Suppressor macrophage treated with lipopolysaccharide for 1 hour (primary cell): ENCODE data around the gene HES3.

Source experiments
- DNase-seq, 3 donors: peaks; one replicate each; pipeline ENCODE4 v3.0.0-alpha.2; 2020 to 2022

HES3 gene

DNA sequence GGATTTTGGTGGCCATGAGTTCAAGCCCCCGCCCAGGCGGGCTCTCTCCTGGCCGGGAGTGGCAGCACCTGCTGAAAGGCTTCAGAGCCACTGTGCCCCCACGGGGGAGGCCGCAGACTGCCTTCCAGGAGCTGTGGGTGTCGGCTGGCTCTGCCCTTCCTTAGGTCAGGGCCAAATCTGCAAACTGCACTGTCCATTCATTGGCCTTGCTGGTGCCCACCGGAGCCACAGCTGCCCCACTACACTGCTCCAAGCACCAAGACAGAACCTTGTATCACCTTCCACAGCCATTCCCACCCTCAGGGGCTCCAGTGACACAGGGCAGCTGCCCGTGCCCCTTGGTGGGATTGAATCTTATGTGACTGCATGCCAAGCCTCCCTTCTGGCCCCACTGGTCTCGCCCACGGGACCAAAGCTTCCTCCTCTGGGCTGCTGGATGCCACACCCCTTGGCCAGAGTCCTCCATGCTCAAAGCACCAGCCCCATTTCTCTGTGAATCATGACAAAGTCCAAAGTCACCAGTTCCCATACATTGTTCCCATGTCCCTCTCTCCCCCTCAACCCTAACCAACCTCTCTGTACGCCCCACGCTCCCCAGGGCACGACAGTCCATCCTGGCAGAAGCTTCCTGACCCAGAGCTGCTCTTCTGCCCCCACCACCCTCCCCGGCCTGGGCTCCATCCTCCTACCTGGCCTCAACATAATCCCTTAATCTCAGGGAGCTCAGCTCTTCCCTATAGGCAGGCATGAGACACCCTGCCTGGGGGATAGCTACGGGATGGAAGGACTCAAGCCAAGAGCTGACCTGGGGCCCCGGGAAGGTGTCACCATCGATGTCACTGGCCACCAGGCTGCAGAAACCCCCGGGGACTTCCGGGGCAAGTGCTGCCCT is 37.8 kb downstream of the HES3 start:
- DNase-seq = peak in 2 of 3 donors; percentile 25 to 45

DNA sequence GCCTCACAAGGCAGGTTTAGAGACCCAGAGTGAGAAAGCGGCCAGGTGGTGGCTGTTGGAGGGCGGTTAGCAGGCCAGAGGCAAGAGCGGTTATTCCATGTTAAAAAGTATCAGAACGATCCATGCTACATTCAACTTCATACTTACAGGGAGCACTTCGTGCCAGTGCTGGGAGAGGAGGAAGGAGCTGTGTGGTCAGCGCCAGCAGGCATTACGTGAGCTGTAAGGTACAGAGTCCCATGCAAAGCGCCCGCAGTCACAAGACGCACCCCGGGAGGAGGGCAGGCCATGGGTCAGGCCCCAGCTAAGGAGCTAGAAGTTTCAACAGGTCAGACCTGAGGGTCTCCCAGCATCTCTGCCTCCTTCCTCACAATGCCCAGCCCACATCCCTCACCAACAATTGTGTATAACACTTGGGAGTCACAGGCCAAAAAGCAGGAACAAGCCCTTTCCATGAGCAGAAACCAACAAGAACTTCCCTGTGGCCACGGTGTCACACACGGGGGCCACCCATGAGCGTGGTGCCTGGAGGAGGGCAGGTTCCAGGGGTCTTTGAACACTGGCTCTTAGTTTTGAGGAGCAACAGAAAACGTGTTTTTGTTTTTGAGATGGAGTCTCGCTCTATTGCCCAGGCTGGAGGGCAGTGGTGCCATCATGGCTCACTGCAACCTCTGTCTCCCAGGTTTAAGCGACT is 38.7 kb downstream of the HES3 start:
- no peak for DNase-seq

DNA sequence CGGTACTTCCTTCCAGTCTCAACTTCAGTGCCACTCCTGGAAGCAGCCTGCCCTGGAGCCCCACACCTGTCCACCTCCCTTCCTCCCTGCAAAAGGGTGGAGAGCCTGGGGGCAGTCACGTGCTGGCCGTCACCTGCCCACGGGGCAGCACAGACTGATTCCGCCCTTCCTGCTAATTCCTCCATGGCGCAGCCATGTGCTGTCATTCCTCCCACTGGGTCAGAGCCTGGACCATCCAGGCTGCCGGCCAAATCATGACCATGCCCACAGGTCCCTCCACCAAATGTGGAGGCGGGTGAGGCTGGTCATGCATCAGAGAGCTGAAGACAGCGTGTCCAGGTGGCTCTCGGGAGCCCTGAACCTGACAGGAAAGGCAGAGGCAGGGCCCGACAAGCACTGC is 41.4 kb downstream of the HES3 start:
- DNase-seq = no peak

DNA sequence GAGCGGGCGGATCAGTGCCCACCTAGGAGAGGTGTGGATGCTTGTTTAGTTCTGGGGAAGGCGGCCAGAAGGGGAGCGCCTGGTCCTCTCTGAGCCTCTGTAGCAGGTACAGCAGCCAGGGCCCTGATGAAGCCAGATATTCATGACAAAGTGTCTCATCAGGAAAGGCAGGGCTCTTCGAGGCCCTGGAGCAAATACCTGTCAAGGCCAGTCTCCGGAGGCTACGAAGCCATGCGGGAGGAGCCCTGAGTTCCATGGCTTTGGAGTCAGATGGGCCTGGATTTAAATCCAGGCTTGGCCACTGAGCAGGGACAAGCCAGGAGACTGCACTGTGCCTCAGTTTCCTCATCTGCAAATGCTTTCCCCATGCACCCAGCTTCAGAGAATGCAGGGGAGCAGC is 42.3 kb downstream of the HES3 start:
- DNase-seq = no peak

DNA sequence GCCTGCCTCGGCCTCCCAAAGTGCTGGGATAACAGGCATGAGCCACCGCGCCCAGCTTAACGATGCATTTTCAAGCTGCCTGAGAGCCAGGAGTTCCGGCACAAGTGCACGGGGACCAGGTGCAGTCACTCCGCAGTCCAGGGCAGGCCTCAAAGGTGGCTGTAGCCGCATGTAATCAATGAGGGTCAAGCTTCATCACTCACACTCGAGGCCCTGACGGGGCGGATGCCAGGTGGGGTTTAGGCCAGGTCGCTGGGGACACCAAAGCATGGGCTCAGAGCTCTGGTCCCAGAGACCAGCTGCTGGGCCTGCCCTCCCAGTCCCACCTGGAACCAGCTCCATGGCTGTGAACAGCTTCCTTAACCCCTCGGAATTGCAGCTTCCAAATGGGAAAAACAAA is 43.0 kb downstream of the HES3 start:
- DNase-seq = no peak

DNA sequence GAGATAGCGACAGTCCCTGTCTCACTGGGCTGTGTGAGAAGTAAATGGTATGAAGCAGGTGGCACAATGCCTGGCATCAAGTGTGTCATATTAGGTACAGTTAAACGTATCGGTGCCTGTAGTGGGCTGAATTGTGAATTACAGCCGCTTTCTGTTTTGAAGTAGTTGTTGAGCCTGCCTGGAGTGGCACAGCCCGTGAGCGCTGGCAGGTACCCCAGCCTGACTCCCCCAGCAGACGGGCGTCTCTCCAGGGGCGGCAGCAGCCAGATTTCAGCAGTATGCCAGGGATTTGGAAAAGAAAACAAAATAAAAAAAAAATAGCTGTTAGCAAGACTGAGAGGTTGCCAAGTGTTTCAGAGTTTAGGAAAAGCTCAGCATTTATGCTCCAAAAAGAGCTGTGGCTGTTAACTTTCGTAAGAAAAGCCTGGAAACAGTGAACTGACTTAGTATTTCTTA is 43.5 kb downstream of the HES3 start:
- no peak for DNase-seq

DNA sequence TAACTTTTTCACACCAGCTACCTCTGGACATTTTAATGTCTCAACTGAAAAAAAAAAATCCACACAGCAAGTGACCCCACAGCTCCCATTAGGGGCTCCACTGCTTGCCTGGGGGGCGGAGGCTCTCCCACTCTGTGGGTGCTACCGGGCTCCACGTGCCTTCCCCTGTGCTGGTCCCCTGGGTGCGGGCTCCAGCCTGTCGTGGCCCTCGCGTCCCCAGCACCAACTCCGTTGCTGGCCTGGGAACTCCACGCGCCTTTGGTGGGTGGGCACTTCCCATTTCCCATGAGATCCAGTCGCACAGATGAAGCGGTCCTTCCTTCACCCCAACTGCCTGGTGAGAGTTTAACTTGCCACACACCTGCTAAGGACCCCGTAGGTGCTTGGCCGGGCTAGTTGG is 44.0 kb downstream of the HES3 start:
- DNase-seq = no peak

DNA sequence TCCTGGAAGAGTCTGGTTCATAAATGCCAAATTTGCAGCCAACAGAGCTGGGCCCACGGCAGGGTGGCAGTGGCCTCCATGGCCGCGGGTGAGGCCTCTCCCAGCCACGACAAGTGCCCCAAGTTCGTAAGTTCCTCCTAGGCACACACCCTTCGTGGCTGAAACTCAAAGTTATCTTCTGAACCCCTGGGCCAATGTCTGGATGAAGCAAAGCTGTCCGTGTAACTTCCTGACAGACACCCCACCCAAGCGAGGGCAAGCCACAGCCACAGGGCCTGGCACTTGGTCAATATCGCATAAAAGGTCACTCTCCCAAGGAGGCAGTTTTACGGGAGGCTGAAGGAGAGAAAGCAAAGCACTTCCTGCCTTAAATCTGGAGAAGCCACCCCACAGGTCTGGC is 44.7 kb downstream of the HES3 start:
- DNase-seq = no peak

DNA sequence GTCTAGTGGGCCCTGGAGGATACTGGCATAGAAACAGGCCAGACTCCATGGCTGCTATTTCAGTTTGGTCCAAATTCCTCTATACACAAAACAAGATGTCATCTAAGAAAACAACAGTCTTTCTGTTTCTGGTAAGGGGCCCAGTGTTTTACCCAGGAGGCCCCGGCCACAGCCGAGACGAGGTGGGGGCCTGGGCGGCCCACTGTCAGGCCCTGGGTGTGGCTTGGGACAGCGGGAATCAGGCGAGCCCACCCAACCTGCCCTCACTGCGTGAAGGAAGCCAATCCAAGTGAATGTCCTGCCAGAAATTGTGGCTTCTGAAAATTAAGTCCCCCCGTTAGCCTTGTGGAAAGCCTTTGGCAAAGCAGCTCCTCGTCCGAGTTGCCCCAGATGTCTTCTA is 48.1 kb downstream of the HES3 start:
- DNase-seq = no peak

DNA sequence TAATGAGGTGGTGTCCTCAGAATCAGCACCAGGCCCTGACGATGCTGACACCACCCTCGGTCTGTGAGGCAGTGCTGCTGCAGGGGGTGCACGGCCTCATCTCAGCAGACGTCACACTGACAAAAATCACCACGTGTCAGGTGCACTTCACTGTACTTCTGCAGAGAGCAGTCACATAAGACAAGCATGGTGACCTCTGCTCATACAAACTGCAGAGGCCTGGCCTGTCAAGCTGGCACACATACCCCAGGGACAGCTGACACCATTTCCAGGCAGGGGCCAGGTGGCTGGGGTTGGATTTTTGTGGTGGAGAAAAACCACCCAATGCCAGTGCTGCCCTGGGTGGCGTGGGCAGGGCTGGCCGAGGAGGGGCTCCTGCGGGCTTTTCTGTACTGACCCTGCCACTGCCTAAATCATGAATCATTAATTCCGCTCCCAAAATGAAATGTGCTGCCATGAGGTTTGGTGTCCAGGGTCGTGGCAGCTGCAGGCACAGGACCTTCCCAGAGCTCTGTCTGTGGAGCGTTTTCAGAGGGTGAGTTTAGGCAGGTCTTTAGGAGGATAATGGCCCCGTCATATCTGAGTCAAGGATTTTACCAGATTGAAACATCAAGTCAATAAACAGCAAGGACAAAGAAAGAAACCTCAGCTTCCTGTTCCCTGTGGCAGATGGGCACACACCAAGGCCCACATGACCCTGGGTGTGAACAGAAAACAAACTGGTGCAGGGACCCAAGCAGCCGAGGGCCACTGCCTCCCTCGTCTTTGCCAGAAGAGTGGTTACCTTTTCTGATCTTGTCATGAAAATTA is 50.3 kb downstream of the HES3 start:
- no peak for DNase-seq

DNA sequence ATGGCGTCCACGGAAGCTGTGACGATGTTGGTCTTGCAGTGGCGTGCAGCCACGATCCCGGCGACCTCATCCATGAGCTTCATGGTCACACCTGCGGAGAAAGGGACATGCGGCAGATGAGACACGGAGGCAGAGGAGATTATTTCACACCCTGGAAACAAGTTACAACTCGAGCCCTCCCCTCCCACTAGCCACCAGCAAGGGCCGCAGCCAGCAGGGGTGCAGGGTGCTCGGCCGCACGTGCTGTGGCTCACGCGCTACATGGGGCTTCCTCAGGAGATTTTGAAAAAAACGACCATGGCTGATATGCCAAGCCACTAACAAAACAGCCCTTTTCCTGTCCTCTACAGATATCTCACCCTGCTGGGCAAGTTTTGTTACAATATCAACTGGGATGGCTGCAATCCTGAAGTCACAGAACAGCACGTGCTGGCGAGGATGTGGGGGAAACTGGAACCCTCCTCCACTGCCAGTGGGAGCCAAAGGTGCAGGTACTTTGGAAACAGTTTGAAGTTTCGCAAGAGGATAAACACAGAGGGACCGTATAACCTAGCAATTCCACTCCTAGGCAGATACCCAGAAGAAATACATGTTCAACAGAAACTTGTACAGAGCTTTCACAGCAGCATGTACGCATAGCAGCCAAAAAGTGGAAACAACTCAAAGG is 51.0 kb downstream of the HES3 start:
- DNase-seq = no peak
